Activated CD8-positive, alpha-beta memory T cell treated with anti-CD3 and anti-CD28 coated beads, Interleukin-2, amount 50 U/mL, for 1 hour (primary cell): Measurements from ENCODE around the gene ASB16.
"Not testable (repeated sequence)": the region's sequence is repeated elsewhere in the genome, so short reads cannot be mapped to it uniquely, and the experiment has no call there.

Experiments
- DNase-seq: peaks from one replicate; pipeline ENCODE4 v3.0.0-alpha.2; 2020; ENCODE audit errors: extremely low read depth

The ASB16 gene

GRCh38 chr17:44170499-44171201 is at the start of gene ASB16:
TSS of gene ASB16 (plus strand) at chr17:44170704. CDS start at chr17:44170790, 86 bp downstream.
- DNase-seq = no peak

- DNase-seq = no peak
Observed at GRCh38 chr17:44120851-44121605, 49.5 kb upstream of the ASB16 start.

GRCh38 chr17:44121997-44122815 is 48.3 kb upstream of the ASB16 start:
- DNase-seq = no peak

- no peak for DNase-seq
Observed at GRCh38 chr17:44122816-44123355, 47.6 kb upstream of the ASB16 start.

- peak; percentile 90 for DNase-seq
Observed at GRCh38 chr17:44123356-44124117, 47.0 kb upstream of the ASB16 start, which contains the start of gene HDAC5. TSS of gene HDAC5 (minus strand) at chr17:44123641. CDS start at chr17:44117515, 6,126 bp downstream.

- DNase-seq = no peak
Observed at GRCh38 chr17:44124118-44124438, 46.4 kb upstream of the ASB16 start.

GRCh38 chr17:44128383-44128782 is 42.1 kb upstream of the ASB16 start:
- DNase-seq = no peak

- no peak for DNase-seq
Observed at GRCh38 chr17:44130693-44131349, 39.7 kb upstream of the ASB16 start.

- not testable (repeated sequence) for DNase-seq
Observed at GRCh38 chr17:44131372-44131771, 39.1 kb upstream of the ASB16 start.

- DNase-seq = no peak
Observed at GRCh38 chr17:44132275-44132821, 38.2 kb upstream of the ASB16 start.

GRCh38 chr17:44133918-44134476 is 36.5 kb upstream of the ASB16 start:
- no peak for DNase-seq

GRCh38 chr17:44134752-44135568 is 35.5 kb upstream of the ASB16 start:
- DNase-seq = no peak

- DNase-seq = peak; percentile 11
Observed at GRCh38 chr17:44137891-44138709, 32.4 kb upstream of the ASB16 start.

- not testable (repeated sequence) for DNase-seq
Observed at GRCh38 chr17:44143921-44144320, 26.6 kb upstream of the ASB16 start.

- no peak for DNase-seq
Observed at GRCh38 chr17:44144966-44145739, 25.4 kb upstream of the ASB16 start.

GRCh38 chr17:44146375-44147346 is 23.8 kb upstream of the ASB16 start:
- DNase-seq = no peak
